HG03066 (cell line): Measurements from ENCODE around the gene EPB41L2.
"Not testable (repeated sequence)": the region's sequence is repeated elsewhere in the genome, so short reads cannot be mapped to it uniquely, and the experiment has no call there.

Experiments used
- ATAC-seq: cut with Tn5 transposase; IDR thresholded peaks from one replicate; pipeline ENCODE4 v1.9.1; 2021; ENCODE audit warnings: low read depth; ENCODE audit not compliant: unreplicated experiment

Gene EPB41L2

GRCh38 chr6:131038597-131039344, 24.3 kb downstream of the EPB41L2 start:
- ATAC-seq: no peak

DNA sequence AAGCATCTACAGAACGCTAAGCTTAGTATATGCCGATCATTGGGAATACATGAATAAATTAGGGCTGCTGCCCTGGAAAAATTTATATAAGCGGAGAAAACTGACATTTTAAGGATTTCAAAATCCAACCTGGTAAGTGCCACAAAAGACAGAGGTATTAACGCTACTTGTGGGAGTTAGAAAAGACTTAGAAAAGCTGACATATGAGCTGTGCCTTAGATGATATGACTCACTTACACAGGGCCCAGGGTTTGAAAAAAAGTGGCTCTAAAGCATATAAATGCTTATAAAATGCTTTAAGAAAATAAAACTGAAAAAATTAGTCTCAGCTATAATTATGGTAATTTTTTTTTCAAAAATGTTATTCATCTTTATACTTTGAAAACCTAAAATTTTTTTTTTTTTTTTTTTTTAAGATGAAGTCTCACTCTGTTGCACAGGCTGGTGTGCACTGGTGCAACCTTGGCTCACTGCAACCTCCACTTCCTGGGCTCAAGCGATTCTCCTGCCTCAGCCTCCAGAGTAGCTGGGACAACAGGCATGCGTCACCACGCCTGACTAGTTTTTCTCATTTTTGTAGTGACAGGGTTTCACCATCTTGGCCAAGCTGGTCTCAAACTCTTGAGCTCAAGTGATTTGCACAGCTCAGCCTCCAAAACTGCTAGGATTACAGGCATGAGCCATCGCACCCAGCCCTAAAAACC, 25.7 kb downstream of the EPB41L2 start:
- no peak for ATAC-seq

- no peak for ATAC-seq
These were observed 26.4 kb downstream of the EPB41L2 start for GRCh38 chr6:131036601-131037000.

DNA sequence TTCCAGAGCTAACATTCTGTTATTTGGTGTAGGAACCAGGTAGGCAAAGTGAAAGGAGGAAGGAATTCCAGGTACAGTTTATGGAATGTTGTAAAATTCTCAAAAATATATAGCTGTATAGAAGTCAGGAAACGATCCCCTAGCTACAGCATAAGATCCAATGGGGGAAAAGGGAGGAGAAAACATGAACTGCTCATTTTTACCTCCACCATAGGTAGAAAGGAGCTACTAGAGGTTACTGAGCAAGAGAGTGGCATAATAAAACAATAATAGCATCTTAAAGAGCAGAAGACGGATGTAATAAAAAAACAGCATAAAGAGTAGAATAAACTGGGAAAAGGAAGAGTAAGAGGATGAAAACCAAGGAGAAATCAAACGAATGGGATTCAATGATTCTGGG, 26.9 kb downstream of the EPB41L2 start:
- ATAC-seq: no peak

DNA sequence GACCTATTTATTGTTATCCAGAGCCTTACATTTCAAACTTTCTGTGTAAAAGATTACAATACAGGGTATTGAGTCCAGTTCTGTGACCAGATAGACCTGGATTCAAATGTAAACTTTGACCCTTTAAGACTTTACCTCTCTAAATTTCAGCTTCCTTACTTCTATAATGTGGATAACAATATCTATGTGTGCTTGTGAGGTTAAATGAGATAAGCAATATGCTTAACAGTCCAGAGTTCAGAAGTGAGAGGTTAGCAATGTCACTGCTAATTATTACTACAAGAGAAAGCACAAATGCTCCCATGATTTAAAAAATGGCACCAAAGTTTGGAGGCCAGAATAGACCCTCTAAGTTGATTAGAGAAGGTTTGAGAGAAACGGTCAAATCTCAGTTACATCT, 27.5 kb downstream of the EPB41L2 start:
- no peak for ATAC-seq

- no peak for ATAC-seq
These were observed 29.4 kb downstream of the EPB41L2 start for GRCh38 chr6:131033631-131034030.

- ATAC-seq: peak; percentile 97
These were observed 33.3 kb downstream of the EPB41L2 start for GRCh38 chr6:131029626-131030297.

- ATAC-seq: no peak
These were observed 35.7 kb downstream of the EPB41L2 start for GRCh38 chr6:131027326-131027725.

DNA sequence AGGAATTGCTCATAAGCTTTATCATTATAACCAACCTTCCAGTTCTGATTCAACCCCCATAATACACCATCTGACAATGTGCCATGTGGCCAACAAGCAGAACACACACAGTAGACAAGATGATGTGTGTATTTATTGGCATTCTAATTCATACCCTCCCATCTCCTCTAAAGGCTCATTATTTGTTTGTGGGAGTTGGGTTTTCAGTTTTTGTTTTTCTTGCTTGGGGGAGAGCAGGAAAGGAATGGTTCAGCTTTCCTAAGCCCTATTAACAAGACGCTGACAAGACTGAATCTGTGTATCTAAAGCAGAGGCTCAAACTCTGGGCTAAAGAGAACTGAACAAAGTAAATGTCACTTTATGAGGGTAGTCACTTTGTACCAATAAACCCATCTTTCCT, 36.8 kb downstream of the EPB41L2 start:
- no peak for ATAC-seq

- ATAC-seq: no peak
These were observed 38.5 kb downstream of the EPB41L2 start for GRCh38 chr6:131024565-131024964.

DNA sequence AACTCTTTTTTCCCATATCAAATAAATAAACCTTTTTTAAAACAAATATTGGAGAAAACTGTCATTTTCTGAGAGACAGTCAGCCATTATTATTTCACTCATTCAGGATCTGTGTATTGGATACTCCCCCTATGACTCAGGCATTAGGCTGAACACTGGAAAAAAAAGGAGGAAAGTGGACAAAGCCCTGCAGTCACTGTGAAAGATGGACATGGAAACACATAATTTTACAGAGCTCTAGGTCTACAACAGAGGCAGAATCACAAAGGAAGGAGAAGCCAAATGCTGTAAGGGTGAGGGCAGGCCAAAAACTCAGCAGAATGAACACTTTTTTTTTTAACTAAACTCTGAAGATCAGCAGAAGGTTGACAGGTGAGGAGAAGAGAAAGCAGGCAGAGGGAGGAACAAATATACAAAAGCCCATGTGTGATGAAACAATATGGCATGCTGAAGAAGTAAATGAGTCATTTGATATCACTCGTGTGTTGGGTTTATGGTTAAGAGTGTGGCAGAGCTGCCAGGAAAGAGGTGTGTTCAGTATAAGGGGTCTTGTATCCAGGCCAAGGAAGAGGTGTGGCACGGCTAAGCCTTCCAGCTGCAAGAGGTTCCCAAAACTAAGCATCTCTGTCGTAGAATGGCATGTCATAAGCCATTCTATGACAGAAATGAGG, 39.1 kb downstream of the EPB41L2 start:
- no peak for ATAC-seq

- ATAC-seq: no peak
These were observed 40.4 kb downstream of the EPB41L2 start for GRCh38 chr6:131022691-131023090.

DNA sequence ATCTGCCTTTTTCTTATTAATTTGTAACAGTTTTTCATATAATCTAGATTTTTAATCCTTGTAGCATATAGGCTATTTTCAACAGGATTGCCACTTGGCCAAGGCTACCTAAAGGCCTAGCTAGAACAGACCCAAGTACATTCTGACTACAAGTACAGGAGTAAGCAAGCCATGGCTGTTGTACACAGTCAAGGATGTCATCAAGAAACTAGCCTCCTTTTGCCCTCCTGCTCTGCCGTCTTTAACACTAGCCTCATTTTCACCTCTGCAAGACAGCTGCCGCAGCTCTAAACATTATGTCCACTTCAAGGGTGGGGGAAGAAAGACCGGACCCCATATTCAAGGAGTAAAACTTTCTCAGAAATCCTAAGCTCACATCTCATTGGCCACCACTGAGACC, 45.1 kb downstream of the EPB41L2 start:
- no peak for ATAC-seq

DNA sequence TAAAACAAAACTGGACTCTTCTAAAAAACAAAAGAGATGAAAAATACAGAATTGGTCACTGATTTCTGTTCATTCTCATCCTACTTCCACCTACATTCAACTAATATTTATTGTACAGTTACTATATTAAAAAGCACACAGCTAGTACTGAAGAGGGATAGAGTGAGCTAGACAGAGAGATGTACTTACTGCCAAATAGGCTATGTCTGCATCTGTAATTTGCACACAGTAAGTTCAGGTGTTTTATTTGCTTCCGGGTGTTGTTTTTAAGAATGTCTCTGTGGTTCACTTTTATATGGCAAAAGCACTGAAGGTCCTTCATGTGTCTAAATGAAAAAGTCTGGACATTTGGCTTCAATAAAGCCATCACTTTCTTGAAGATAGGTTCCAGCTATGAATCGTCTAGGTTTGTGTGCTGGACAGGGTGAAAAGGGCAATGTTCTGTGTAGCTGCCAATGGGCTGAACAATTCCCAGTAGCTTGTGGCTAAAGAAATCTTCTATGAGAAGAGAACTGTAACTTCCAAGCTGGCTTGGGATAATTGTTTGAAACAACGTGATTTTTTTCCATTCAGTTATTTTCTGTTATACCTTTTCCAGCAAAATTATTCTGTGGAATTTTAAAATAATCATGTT, 47.3 kb downstream of the EPB41L2 start:
- ATAC-seq: no peak

DNA sequence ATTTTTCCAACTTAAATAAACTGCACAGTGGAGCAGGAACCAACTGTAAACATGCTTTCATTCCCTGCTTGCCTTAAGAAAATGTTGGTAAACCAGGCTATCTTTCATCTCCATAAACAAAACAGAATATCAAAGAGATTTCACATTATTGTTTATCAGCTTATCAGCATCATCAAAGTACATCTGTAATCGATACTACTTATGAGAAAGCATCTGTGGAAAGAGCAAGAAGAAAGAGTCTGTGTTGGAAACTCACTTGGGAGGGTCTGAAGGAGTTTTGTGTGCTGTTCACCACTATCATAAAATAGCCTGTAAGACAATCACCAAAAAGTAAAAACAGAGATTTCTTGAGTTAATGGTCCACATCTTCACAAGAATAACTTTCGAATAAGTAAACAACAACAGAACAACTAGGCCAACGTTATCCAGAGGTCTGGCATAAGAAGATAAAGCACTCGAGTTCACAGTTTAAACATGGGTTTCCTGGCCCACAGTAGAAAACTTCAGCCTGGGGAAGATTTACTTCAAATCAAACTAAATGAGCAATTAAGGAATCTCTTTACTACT, 47.9 kb downstream of the EPB41L2 start:
- no peak for ATAC-seq

DNA sequence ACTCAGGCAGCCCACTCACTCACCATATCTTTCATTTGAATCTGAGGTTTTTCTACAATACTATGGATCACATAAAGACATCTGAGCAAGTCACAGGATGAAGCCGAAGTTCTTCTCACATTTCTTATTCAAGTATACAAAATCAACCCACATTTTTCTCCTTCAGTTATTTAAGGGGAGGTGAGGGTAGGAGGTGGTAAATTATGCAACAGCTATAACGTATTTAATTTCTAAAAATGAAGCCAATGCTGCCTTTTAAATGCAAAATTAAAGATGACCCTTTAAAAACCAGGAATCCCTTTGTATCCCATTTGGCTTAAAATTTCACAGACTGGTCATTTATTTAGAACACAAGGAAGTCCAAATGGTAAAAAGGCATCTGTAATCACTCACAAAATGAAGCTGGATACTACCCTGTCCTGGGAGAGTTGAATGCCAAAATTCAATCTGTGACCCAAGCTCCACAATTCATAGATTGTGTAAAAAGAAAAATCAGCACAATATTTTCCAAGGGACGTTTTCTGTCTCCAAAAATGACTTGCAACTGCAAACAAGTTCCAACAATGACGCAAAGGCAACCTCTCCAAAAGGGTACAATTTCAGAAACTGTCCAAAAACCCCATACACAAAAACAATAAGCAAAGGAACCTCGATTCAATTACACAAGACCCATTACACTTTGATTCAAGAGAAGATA, 48.8 kb downstream of the EPB41L2 start:
- ATAC-seq: no peak

GRCh38 chr6:131013495-131013894, 49.5 kb downstream of the EPB41L2 start:
- ATAC-seq: no peak

GRCh38 chr6:131009790-131010189, 53.3 kb downstream of the EPB41L2 start:
- no peak for ATAC-seq

- not testable (repeated sequence) for ATAC-seq
These were observed 54.1 kb downstream of the EPB41L2 start for GRCh38 chr6:131008965-131009364.

- not testable (repeated sequence) for ATAC-seq
These were observed 55.1 kb downstream of the EPB41L2 start for GRCh38 chr6:131007964-131008363.
